ENCODE data around the gene MISP. TPM values are rescaled to one million over a fixed set of nuclear protein-coding genes. Genes with fewer than 3 reads are reported as not detected.

Gene MISP
- total RNA-seq, 1 experiment from 2014 or later: 0.70 TPM

DNA sequence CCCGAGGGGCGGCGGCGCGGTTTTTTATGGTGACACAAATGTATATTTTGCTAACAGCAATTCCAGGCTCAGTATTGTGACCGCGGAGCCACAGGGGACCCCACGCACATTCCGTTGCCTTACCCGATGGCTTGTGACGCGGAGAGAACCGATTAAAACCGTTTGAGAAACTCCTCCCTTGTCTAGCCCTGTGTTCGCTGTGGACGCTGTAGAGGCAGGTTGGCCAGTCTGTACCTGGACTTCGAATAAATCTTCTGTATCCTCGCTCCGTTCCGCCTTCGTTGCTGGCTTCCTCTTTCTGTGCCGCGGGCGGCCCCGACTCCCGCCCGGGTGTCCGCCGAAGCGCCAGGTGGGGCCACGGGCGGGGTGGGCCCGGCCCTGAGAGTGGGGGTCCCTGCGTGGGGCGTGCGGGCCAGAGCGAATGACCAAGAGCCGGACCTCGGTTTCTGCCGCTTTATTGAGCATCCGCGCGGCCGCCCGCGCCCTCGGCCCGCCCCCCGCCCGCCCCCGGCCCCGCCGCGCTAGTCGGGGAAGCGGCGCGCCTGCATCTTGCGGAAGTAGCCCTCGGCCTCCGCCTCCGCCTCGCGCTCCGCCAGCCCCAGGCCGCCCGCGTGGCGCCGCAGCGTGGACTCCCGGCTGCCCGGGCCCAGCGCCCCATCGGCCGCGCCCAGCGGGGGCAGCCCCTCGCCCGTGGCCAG, 61.3 kb downstream of the MISP start:
- ChIA-PET POLR2A (no interaction called here), CTCF (no interaction called here)
- Mint-ChIP-seq H3K27me3 (ENCODE audit: low read depth) (no peaks in the 10 kb centered on the region), H3K27ac (no peak overlapping the region), H3K4me1 (no peaks in the 10 kb centered on the region), H3K36me3 (peaks cover 41% of the 10 kb centered on the region), H3K9me3 (peaks cover 5% of the 10 kb centered on the region), H3K4me3 (no peak overlapping the region)
- peak; percentile 3 for ATAC-seq
- DNase-seq (ENCODE audit: low spot score): no peak
- TF ChIP-seq ATF1 (CRISPR knock-in tag; IDR thresholded peaks at IDR 0.05) (no peak), ELF4 (CRISPR knock-in tag; IDR thresholded peaks at IDR 0.05; ENCODE audit: low read depth) (no peak), ZNF121 (CRISPR knock-in tag; IDR thresholded peaks at IDR 0.05) (no peak), CDX4 (CRISPR knock-in tag; IDR thresholded peaks at IDR 0.05; ENCODE audit: borderline replicate concordance) (no peak)
- TF ChIP-seq, protein P1, sequence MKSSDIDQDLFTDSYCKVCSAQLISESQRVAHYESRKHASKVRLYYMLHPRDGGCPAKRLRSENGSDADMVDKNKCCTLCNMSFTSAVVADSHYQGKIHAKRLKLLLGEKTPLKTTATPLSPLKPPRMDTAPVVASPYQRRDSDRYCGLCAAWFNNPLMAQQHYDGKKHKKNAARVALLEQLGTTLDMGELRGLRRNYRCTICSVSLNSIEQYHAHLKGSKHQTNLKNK (CRISPR knock-in tag; IDR thresholded peaks at IDR 0.05): 0 out of 2 replicates have a peak, but pooled peaks have one; percentile 14

GRCh38 chr19:812747-813218, 61.9 kb downstream of the MISP start:
- DNase-seq (ENCODE audit: low spot score) (no peak), ATAC-seq (no peak)
- TF ChIP-seq ZNF532 (CRISPR knock-in tag; IDR thresholded peaks at IDR 0.05; ENCODE audit: borderline replicate concordance): no peak
- TF ChIP-seq, protein P2, sequence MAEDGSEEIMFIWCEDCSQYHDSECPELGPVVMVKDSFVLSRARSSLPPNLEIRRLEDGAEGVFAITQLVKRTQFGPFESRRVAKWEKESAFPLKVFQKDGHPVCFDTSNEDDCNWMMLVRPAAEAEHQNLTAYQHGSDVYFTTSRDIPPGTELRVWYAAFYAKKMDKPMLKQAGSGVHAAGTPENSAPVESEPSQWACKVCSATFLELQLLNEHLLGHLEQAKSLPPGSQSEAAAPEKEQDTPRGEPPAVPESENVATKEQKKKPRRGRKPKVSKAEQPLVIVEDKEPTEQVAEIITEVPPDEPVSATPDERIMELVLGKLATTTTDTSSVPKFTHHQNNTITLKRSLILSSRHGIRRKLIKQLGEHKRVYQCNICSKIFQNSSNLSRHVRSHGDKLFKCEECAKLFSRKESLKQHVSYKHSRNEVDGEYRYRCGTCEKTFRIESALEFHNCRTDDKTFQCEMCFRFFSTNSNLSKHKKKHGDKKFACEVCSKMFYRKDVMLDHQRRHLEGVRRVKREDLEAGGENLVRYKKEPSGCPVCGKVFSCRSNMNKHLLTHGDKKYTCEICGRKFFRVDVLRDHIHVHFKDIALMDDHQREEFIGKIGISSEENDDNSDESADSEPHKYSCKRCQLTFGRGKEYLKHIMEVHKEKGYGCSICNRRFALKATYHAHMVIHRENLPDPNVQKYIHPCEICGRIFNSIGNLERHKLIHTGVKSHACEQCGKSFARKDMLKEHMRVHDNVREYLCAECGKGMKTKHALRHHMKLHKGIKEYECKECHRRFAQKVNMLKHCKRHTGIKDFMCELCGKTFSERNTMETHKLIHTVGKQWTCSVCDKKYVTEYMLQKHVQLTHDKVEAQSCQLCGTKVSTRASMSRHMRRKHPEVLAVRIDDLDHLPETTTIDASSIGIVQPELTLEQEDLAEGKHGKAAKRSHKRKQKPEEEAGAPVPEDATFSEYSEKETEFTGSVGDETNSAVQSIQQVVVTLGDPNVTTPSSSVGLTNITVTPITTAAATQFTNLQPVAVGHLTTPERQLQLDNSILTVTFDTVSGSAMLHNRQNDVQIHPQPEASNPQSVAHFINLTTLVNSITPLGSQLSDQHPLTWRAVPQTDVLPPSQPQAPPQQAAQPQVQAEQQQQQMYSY (CRISPR knock-in tag; IDR thresholded peaks at IDR 0.05): no peak
- 0 out of 2 replicates have a peak, but pooled peaks have one; percentile 23 for TF ChIP-seq SP1 (CRISPR knock-in tag; conservative IDR thresholded peaks at IDR 0.05)
- no peak for TF ChIP-seq USF1 (CRISPR knock-in tag; IDR thresholded peaks at IDR 0.05)
- peaks cover 36% of the 10 kb centered on the region for H3K36me3 Mint-ChIP-seq
- H3K4me1 Mint-ChIP-seq: no peaks in the 10 kb centered on the region
- no peak overlapping the region for H3K4me3 Mint-ChIP-seq
- H3K9me3 Mint-ChIP-seq: peaks cover 5% of the 10 kb centered on the region
- ChIA-PET CTCF (no interaction called here), POLR2A (interaction anchor here (1.0 to 1.5 kb wide), 2 partner anchors 8 to 13 kb away, joined by 4 read pairs; no protein-coding TSS in a partner anchor)
- H3K27me3 Mint-ChIP-seq (ENCODE audit: low read depth): no peaks in the 10 kb centered on the region
- no peak overlapping the region for H3K27ac Mint-ChIP-seq
